GM23338 (cell line): ENCODE data around the gene PTPRN2. TPM values are rescaled to one million over a fixed set of nuclear protein-coding genes. Genes with fewer than 3 reads are reported as not detected.

ENCODE experiments used
- ATAC-seq: fragments of 200-7000 bp; cut with Tn5 transposase; 3 replicates; pipeline ENCODE4 v1.9.1; 2020
- DNase-seq: peaks from one replicate; pipeline ENCODE4 v3.0.0-alpha.2; 2015; ENCODE audit warnings: low spot score
- H2AFZ ChIP-seq: fragments of 200-600 bp; sonication (generic); 2 replicates; pipeline ENCODE4 v1.8.0; 2016; ENCODE audit warnings: antibody characterized with exemption, mild to moderate bottlenecking, moderate library complexity
- H3F3A ChIP-seq: fragments of 200-600 bp; sonication (generic); replicated peaks from 2 replicates; pipeline ENCODE4 v1.8.0; 2017; ENCODE audit warnings: antibody characterized with exemption, mixed run types, low read depth
- H3K27ac ChIP-seq: fragments of 200-600 bp; sonication (generic); 2 replicates; pipeline ENCODE4 v1.6.1; 2016; ENCODE audit warnings: low read depth
- H3K27me3 ChIP-seq: fragments of 200-600 bp; sonication (generic); 2 replicates; pipeline ENCODE4 v1.8.0; 2016; ENCODE audit warnings: mild to moderate bottlenecking, mixed run types, moderate library complexity; ENCODE audit not compliant: insufficient read depth
- H3K36me3 ChIP-seq: fragments of 200-600 bp; sonication (generic); 2 replicates; pipeline ENCODE4 v1.8.0; 2016; ENCODE audit warnings: mild to moderate bottlenecking; ENCODE audit not compliant: insufficient read depth
- H3K4me1 ChIP-seq: fragments of 200-600 bp; sonication (generic); 2 replicates; pipeline ENCODE4 v1.8.0; 2016; ENCODE audit warnings: mild to moderate bottlenecking, moderate library complexity; ENCODE audit not compliant: insufficient read depth
- H3K4me2 ChIP-seq: fragments of 200-600 bp; sonication (generic); 2 replicates; pipeline ENCODE4 v1.7.1; 2017; ENCODE audit warnings: mixed run types
- H3K4me3 ChIP-seq: fragments of 200-600 bp; sonication (generic); 2 replicates; pipeline ENCODE4 v1.6.1; 2016; ENCODE audit warnings: mixed run types
- H3K79me2 ChIP-seq: fragments of 200-600 bp; sonication (generic); replicated peaks from 2 replicates; pipeline ENCODE4 v1.8.0; 2017; ENCODE audit warnings: mild to moderate bottlenecking; ENCODE audit not compliant: insufficient read depth
- H3K9me2 ChIP-seq: fragments of 200-600 bp; sonication (generic); 2 replicates; pipeline ENCODE4 v1.8.0; 2017; ENCODE audit not compliant: insufficient read depth
- H4K20me1 ChIP-seq: fragments of 200-600 bp; sonication (generic); replicated peaks from 2 replicates; pipeline ENCODE4 v1.8.0; 2017; ENCODE audit warnings: mild to moderate bottlenecking; ENCODE audit not compliant: insufficient read depth
- H3K27ac Mint-ChIP-seq: 2 replicates; pipeline ENCODE4 v1.8.0; 2020; ENCODE audit warnings: inconsistent platforms, mild to moderate bottlenecking, moderate library complexity, mixed read lengths
- H3K27me3 Mint-ChIP-seq: 3 replicates; pipeline ENCODE4 v1.8.0; 2022; ENCODE audit warnings: low read depth, mild to moderate bottlenecking, moderate library complexity, mixed read lengths, inconsistent platforms; ENCODE audit not compliant: insufficient read depth, poor library complexity
- H3K36me3 Mint-ChIP-seq: 3 replicates; pipeline ENCODE4 v1.8.0; 2021; ENCODE audit warnings: low read depth, mild to moderate bottlenecking, inconsistent platforms, moderate library complexity, mixed read lengths
- H3K4me1 Mint-ChIP-seq: 3 replicates; pipeline ENCODE4 v1.8.0; 2020; ENCODE audit warnings: mild to moderate bottlenecking, inconsistent platforms, mixed read lengths
- H3K4me3 Mint-ChIP-seq: 3 replicates; pipeline ENCODE4 v1.8.0; 2021; ENCODE audit warnings: moderate library complexity, mild to moderate bottlenecking, inconsistent platforms, mixed read lengths
- H3K9me3 Mint-ChIP-seq: 3 replicates; pipeline ENCODE4 v1.8.0; 2020; ENCODE audit warnings: moderate library complexity, mild to moderate bottlenecking, inconsistent platforms, mixed read lengths
- CREB1 ChIP-seq: fragments of 250-450 bp; sonication (Bioruptor Pico); IDR thresholded peaks from 2 replicates; pipeline ENCODE4 v1.5.0; 2020; ENCODE audit warnings: low read depth, mild to moderate bottlenecking, moderate library complexity
- CTCF ChIP-seq, 2 experiments: fragments of 200-600 bp in 1 of 2; sonication (generic) in 1 of 2; conservative IDR thresholded peaks; 2 replicates each; pipeline versions ENCODE4 v1.5.1 to v1.6.1; 2016 to 2017; ENCODE audit warnings: antibody characterized with exemption in 2 of 2, low read depth in 2 of 2, mild to moderate bottlenecking in 2 of 2, moderate library complexity in 1 of 2
- EZH2 ChIP-seq: fragments of 200-600 bp; sonication (generic); IDR thresholded peaks from one replicate; pipeline ENCODE4 v1.8.0; 2017; ENCODE audit warnings: antibody characterized with exemption, mild to moderate bottlenecking, low read depth; ENCODE audit not compliant: unreplicated experiment
- EZH2phosphoT487 ChIP-seq: fragments of 200-600 bp; sonication (generic); IDR thresholded peaks from one replicate; pipeline ENCODE4 v1.8.1; 2018; ENCODE audit warnings: antibody characterized with exemption; ENCODE audit not compliant: unreplicated experiment
- JUNB ChIP-seq: IDR thresholded peaks from one replicate; pipeline ENCODE4 v1.6.1; 2016; ENCODE audit warnings: antibody characterized with exemption; ENCODE audit not compliant: unreplicated experiment
- NANOG ChIP-seq: IDR thresholded peaks from 2 replicates; pipeline ENCODE4 v1.6.1; 2016; ENCODE audit warnings: antibody characterized with exemption, borderline replicate concordance
- POLR2AphosphoS5 ChIP-seq: IDR thresholded peaks from 2 replicates; pipeline ENCODE4 v1.6.1; 2016; ENCODE audit warnings: antibody characterized with exemption, low read depth
- REST ChIP-seq: IDR thresholded peaks from one replicate; pipeline ENCODE4 v1.6.1; 2018; ENCODE audit warnings: antibody characterized with exemption; ENCODE audit not compliant: unreplicated experiment
- STAT1 ChIP-seq: IDR thresholded peaks from one replicate; pipeline ENCODE4 v1.6.1; 2016; ENCODE audit warnings: antibody characterized with exemption; ENCODE audit not compliant: unreplicated experiment
- ZNF114 ChIP-seq: fragments of 250-450 bp; sonication (Bioruptor Pico); IDR thresholded peaks from 2 replicates; pipeline ENCODE4 v1.5.0; 2020; ENCODE audit warnings: mild to moderate bottlenecking, moderate library complexity
- ZNF331 ChIP-seq: fragments of 250-450 bp; sonication (Bioruptor Pico); IDR thresholded peaks from 2 replicates; pipeline ENCODE4 v1.5.0; 2020; ENCODE audit warnings: low read depth, mild to moderate bottlenecking, moderate library complexity
- ZNF462 ChIP-seq: fragments of 250-450 bp; sonication (Bioruptor Pico); IDR thresholded peaks from 2 replicates; pipeline ENCODE4 v1.5.0; 2020; ENCODE audit warnings: mild to moderate bottlenecking, moderate library complexity
- polyA plus RNA-seq: library from polyadenylated mRNA; unstranded; fragments of >200 nt; fragmentation: Nextera tagmentation; extraction: Ambion mirVana; gene quantifications from 2 replicates; pipeline ENCODE4 v1.2.1, GENCODE V29; 2016
- total RNA-seq: library from RNA; depleted of rRNA; stranded (reverse); fragments of >200 nt; shearing (Covaris generic); gene quantifications from 2 replicates; pipeline ENCODE4 v1.2.3, GENCODE V29; 2014
- TF ChIP-seq, protein P1 (sequence below): IDR thresholded peaks from 2 replicates; pipeline ENCODE4 v1.6.1; 2016; ENCODE audit warnings: antibody characterized with exemption

Gene PTPRN2
- total and polyA plus RNA-seq, 2 experiments from 2014 or later, result 0.87 to 4.0 TPM

DNA sequence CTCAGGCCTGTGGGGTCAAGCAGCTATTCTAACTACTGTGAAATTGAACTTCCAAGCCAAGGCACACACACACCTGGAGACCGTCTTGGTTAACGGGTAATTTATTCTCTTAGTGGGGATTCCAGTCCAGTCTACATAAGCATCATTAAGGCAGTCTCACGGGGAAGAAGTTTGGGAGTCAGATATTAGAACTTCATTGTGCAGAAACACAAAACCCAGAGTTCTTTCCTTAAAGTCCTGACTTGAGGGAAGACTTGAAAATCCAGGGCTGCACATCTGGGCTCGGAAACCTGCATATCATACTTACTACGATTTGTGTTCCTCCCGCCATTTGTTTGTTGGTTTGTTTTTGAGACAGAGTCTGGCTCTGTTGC, 112.0 kb downstream of the PTPRN2 start:
- Histone ChIP-seq H3F3A (peaks cover 9% of the 10 kb centered on the region; the same call in 1 of the 2 replicates), H4K20me1 (no peaks in the 10 kb centered on the region), H3K9me2 (no peaks in the 10 kb centered on the region), H3K4me3 (no peak overlapping the region), H3K27ac (no peak overlapping the region), H3K36me3 (no peaks in the 10 kb centered on the region; the same call in 1 of the 2 replicates), H3K79me2 (no peaks in the 10 kb centered on the region), H3K4me2 (no peak overlapping the region), H3K4me1 (peaks cover 28% of the 10 kb centered on the region), H3K27me3 (no peaks in the 10 kb centered on the region), H2AFZ (no peak overlapping the region)
- H3K36me3 Mint-ChIP-seq, result peaks cover 25% of the 10 kb centered on the region
- peaks cover 31% of the 10 kb centered on the region for H3K4me1 Mint-ChIP-seq
- H3K4me3 Mint-ChIP-seq, result no peak overlapping the region
- H3K27me3 Mint-ChIP-seq, result peaks cover 12% of the 10 kb centered on the region
- H3K9me3 Mint-ChIP-seq, result peaks cover 90% of the 10 kb centered on the region
- no peak for ATAC-seq
- TF ChIP-seq STAT1 (no peak), REST (no peak), JUNB (no peak), ZNF462 (CRISPR knock-in tag) (no peak), EZH2phosphoT487 (no peak), EZH2 (no peak), ZNF114 (no peak), CREB1 (CRISPR knock-in tag) (no peak), NANOG (no peak), CTCF (conservative IDR thresholded peaks at IDR 0.05; ENCODE audit: low read depth in 2 of 2) (no peak), POLR2AphosphoS5 (no peak), ZNF331 (CRISPR knock-in tag) (no peak)
- TF ChIP-seq, protein P1, sequence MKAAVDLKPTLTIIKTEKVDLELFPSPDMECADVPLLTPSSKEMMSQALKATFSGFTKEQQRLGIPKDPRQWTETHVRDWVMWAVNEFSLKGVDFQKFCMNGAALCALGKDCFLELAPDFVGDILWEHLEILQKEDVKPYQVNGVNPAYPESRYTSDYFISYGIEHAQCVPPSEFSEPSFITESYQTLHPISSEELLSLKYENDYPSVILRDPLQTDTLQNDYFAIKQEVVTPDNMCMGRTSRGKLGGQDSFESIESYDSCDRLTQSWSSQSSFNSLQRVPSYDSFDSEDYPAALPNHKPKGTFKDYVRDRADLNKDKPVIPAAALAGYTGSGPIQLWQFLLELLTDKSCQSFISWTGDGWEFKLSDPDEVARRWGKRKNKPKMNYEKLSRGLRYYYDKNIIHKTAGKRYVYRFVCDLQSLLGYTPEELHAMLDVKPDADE, result no peak
- no peak overlapping the region for H3K27ac Mint-ChIP-seq
- DNase-seq, result no peak
